Measurements from ENCODE around the gene UBE4A.
"Not testable (repeated sequence)": the region's sequence is repeated elsewhere in the genome, so short reads cannot be mapped to it uniquely, and the experiment has no call there.

UBE4A gene

DNA sequence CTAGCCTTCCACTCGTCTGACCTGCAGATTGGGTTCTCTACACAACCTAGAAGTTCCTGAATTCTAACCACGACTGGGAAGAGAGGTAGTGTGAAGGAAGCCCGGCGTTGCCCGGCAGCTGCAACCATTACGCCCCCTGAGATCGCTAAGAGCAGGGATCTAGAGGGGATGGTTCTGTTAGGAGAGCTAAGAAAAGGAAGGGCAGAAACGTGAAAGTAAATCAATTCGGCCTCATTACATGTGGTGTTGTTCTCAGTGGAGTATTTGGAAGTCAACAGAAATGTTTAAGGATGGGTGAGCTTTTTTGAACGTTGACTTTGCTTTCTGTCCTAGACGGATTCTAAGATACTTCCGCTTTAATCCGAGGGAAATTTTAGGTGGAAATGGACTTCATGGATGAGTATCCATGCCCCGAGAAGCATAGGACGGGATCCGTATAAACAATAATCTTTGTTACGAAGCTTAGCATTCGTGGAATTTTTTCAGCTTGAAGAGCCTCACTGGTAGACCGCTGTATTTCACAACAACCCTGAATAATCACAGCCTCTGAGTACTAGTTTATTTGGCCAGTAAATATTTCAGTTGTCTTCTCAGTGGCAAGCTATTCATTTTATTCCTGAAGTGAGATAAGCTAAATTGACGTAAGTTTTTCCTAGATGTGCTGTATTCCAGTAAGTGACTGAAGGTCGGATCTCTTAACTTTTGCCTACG, 42.6 kb downstream of the UBE4A start:
- DNase-seq, result no peak

DNA sequence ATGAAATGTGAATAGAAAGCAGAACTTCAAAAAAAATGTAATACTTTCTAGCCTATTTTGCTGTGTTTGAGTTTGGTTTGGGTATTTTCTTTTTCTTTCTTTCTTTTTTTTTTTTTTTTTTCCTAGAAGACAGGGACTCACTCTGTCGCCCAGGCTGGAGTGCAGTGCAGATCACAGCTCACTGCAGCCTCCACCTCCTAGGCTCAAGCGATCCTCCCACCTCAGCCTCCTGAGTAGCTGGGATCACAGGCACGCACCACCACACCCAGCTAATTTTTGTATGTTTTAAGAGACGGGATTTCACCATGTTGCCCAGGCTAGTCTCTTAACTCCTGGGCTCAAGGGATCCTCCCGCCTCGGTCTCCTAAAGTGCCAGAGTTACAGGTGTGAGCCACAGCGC, 43.2 kb downstream of the UBE4A start:
- not testable (repeated sequence) for DNase-seq

DNA sequence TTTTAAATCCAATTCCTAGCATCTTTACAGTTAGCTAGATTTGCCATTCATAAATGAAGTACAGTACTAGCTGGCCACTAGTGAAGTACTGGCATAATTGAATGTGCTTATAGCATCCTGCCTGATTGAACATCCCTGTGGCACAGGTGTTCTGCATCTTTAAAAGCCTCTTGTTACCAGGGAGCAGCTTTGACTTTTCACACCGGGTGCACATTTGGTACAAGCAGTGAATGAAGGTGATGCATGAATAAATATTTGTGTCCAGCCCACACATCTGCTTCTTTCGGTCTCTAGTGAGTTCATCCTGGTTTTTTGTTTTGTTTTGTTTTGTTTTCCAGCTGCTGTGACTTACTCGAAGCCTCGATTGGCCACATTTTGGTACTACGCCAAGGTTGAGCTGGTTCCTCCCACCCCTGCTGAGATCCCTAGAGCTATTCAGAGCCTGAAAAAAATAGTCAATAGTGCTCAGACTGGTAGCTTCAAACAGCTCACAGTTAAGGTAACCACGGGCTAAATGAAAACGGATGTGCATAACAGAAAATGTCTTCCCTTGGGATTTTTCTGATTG, 47.3 kb downstream of the UBE4A start:
- DNase-seq, result no peak

DNA sequence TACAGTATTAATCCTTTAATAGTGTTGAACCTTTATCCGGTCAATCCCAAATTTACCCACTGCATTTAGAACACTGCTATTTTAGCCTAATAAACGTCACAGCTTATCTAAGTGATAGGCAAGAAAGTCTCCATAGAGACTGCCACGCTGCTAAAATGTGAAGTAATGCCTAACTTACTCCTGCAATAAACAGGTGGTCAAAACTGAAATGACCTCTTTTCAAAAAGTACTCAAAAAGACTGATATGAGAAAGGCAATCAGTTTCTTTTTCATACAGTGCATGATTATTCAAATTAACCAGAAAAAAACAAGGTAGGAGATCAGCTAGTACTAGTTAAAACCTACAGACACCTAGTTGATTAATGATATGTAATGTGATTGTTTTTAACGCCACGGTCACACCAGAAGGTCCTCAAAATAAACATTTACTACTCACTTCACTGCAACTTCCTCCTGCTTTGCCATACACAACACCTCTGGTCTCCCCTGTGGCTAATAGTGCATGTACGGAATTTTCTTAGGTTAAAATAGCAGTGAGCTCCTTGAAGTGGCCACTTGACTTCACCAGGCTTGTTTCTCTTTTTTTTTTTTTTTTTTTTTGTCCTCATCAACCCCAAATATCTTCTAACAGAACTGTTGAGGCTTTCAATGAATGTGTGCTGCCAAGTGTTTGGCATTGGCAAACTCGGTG, 50.8 kb downstream of the UBE4A start:
- no peak for DNase-seq

DNA sequence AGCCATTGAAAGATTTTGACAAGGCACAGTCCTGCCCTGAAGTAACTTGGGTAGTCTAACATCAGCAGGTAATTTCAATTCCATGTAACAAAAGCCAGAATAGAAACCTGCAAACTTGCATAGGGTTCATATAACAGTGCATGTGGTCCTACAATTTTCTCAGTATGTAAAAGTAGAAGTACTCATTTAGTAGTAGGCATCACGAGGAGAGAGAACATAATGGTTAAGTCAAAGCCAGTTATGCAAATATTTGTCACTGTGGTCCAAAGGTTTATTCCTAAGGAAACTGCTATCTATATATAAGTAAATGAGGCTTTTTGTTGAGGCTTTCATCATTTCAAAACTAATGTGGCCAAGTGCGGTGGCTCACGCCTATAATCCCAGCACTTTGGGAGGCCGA, 52.1 kb downstream of the UBE4A start:
- DNase-seq, result no peak

GRCh38 chr11:118412921-118413320, 53.5 kb downstream of the UBE4A start:
- DNase-seq, result no peak

- DNase-seq, result no peak
Measured at GRCh38 chr11:118415062-118415738, 55.8 kb downstream of the UBE4A start.

- DNase-seq, result no peak
Measured at GRCh38 chr11:118415739-118416068, 56.3 kb downstream of the UBE4A start.

GRCh38 chr11:118416900-118417299, 57.5 kb downstream of the UBE4A start:
- not testable (repeated sequence) for DNase-seq

DNA sequence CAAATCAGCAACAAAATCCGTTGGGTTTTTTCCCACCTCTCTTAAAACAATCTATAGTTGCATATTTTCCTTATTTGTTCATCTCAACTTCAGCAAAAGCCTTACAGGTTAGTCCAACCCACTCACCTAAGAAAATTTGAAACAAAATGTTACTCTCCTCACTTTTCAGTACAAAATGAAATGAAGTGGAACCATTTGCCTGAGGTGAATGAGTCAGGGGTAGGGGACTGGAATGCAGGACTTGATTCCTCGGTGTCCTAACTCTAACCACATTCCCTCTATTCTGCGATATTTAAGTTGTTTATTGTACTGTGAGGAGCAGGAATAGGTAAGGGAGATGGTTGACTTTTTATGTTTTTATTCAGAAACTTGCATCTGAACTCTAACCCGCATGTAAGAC, 58.4 kb downstream of the UBE4A start:
- no peak for DNase-seq

DNA sequence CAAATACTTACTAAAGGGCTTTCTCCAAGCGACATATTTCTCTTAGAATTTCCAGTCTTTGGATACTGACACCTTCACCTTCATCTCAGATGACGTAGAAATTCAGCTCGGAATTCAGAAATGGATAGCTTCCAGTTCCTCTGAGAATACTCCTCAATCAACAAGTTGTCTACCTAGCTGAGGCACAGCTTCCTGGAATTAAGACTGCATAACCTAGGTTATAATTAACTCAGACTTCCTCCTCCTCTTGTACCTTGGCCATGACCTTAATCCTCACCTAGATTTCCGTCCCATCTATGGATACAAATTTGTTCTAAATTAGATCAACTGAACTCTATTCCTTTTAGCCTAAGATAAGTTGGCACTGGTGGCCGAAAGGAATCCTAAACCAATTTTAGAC, 59.4 kb downstream of the UBE4A start:
- no peak for DNase-seq

- DNase-seq, result no peak
Measured at GRCh38 chr11:118427707-118428106, 68.3 kb downstream of the UBE4A start.

GRCh38 chr11:118430956-118431355, 71.6 kb downstream of the UBE4A start:
- DNase-seq, result no peak

GRCh38 chr11:118434123-118434552, 74.7 kb downstream of the UBE4A start:
- DNase-seq, result no peak

DNA sequence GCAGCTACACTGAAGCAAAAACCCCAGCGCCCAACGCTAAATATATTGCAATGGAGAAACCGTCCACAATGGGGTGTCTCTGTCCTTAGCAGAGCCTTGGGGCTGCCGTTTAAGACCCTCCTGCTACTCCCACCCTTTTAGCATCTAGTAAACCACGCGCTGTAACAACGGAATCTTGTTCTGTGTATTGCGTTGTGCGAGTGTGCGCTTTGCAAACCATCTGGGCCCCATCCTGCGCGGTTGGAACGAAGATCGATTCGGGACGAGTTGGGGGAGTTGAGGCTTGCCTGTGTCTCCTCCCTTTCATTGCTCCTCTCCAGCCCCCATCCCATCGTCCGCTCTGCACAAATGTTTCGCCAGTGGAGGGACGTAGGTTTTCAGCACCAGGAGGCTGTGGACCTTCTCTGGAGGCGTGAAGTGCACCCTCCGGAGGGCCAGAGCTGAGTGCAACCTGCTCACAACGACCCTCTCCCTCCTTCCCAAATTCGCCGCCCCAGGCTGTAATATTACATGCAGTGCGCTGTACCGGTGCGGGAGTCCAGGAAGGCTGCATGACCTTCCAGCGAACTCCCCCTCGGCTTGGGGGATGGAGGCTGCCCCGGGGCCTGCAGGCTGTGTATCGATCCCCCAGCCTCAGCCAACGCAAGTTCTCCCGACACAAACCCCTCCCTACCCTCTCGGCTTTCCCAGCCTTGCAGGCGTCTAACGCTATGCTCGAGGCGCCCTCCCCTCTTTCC, 75.3 kb downstream of the UBE4A start:
- no peak for DNase-seq

DNA sequence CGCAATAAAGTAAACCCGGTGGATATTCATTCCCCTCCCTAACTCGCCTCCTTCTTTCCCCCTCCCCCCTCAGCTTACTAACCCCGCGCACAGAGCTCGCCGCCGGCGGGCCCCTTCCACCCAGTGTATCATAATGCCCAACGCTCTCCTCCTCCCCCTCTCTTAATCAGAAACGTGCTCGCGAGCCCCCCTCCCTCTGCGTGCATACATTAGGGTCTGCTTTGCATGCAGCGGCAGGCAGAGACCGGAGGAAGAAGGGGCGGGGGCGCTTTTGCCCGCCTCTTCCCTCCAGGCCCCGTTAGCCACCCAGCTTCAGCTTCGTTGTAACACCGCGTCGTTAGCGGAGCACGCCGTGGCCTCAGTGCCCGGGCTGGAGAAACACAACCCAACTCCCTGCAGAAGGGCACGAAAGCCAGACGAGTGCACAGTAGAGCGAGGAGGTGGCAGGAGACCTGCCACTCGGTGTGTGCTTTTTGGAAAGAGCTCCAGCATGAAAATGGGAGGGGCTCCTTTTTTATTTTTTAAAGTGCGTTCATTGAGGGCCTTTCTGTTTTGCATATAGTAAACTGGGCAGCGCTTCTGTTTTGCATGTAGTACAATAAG, 76.0 kb downstream of the UBE4A start:
- no peak for DNase-seq

GRCh38 chr11:118435893-118436624, 76.7 kb downstream of the UBE4A start, which contains the start of gene KMT2A:
TSS of gene KMT2A (plus strand) at chr11:118436492. CDS start at chr11:118436513, 21 bp downstream.
- DNase-seq, result peak; percentile 78

DNA sequence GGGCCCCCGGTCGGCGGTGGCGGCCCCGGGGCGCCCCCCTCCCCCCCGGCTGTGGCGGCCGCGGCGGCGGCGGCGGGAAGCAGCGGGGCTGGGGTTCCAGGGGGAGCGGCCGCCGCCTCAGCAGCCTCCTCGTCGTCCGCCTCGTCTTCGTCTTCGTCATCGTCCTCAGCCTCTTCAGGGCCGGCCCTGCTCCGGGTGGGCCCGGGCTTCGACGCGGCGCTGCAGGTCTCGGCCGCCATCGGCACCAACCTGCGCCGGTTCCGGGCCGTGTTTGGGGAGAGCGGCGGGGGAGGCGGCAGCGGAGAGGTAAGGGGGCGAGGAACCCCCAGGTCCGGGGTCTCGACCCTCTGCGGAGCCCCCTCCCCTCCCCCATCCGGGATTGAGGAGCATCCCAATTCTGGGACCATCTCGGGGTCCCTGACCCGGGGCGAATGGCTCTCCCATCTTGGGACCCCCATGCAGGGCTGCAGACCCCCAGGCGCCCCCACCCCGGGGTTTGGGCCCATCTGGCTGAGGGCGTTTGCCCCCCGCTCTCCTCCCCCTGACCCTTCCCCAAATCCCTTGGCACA, 77.3 kb downstream of the UBE4A start:
- DNase-seq, result no peak

DNA sequence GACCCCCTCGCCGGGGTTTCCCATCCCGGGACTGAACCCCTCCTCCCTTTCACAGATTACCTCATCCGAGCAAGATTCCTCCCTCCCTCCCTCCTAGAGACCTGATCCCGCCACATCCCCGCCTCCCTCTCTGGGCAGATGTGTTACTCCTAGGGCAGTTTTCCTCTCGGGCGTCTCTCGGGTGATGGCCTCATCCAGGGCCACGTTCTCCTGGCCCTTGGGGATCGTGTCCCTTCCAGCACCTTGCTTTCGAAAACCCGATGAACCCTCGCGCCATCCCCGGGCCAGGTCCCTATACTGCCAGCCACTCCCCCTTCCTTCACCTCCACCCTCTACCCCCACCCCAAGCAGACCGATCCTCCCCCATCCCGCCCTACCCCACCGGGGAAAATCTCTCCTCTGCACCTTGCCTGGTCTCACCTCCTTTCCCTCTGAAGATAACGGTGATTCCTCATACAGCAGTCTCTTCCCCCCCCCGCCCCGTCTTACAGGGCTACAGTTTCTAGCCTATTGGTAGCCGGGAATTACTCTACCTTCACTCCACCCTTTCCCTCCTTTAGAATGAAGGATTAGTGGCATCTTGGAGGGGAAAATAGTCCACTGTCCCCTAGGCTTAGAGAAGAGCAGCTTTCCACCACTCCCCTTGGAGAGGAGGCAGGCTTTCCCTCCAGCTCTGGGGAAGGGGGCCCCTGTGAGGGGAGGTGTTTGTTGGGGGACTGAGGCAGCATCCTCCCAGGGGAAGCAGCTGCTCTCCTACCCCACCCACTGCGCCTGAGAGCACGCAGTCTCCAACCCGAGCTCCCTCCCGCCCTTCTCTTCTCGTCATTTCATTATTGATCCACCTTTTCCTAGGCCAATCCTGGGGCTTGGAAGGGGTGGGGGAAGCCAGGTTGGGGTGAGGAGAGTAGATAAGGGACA, 78.1 kb downstream of the UBE4A start:
- DNase-seq, result no peak

DNA sequence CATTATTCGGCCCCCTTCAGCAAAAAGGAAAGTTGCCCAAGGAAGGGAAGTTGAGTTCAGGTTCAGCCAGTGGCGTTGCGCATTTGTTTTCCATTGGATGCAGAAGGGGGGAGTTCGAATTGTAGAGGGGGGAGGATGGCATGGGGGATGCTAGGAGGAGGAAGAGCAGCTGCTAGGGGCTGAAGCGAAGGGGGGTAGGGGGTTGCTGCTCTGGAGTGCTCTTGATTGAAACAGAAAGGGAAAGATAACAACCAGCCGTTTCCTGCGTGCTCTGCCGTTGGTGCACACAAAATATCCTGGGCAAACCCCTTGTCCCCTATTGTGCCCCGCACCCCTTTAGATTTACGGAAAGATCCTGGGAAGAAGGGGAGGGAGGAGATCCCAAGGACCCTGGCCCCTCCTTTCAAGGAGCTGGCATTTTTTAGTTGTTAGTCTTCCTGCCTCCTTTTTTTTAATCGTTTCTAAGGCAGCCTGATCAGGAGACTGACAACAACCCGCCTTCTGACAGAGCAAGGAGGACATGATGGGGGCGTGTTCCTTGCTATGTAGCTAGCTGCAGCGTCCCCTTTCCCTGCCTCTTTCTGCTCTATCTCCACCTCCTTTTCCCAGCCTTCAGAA, 79.0 kb downstream of the UBE4A start:
- no peak for DNase-seq
